ENCODE measurements around the gene SURF2. TPM values are rescaled to one million over a fixed set of nuclear protein-coding genes. Genes with fewer than 3 reads are reported as not detected.

SURF2 gene
- total RNA-seq, 1 experiment from 2014 or later = 27.8 TPM

- Histone ChIP-seq H3K79me2 (ENCODE audit: insufficient read depth, low read length) (peaks cover 44% of the 10 kb centered on the region), H3K4me2 (ENCODE audit: low read length) (no peak overlapping the region), H3K27ac (ENCODE audit: low read depth, low read length) (no peak overlapping the region), H3K4me3 (replicated peaks in 1 of 2; ENCODE audit: low read depth in 1 of 2, low read length in 2 of 2) (no peak overlapping the region), H4K20me1 (ENCODE audit: insufficient read depth) (no peaks in the 10 kb centered on the region; the same call in 1 of the 2 replicates), H3K36me3 (ENCODE audit: control insufficient read depth in 1 of 2, insufficient read depth in 2 of 2, low read length in 2 of 2) (peaks cover 34 to 42% of the 10 kb centered on the region in 2 experiments; a peak in 3 of 4 replicates), H3K9me2 (ENCODE audit: insufficient read depth) (no peaks in the 10 kb centered on the region), H3K4me1 (ENCODE audit: control insufficient read depth in 1 of 2, insufficient read depth in 2 of 2, low read length in 2 of 2) (peaks cover 12 to 32% of the 10 kb centered on the region in 2 experiments), H3K9ac (ENCODE audit: low read length) (no peak overlapping the region), H3K9me3 (ENCODE audit: control insufficient read depth in 1 of 2, insufficient read depth in 1 of 2, low read depth in 1 of 2, low read length in 2 of 2) (no peaks in the 10 kb centered on the region), H2AFZ (ENCODE audit: low read depth, low read length, poor library complexity, severe bottlenecking) (no peak overlapping the region), H3K27me3 (ENCODE audit: insufficient read depth, low read length) (no peaks in the 10 kb centered on the region)
- no TSS peak for BruUV-seq (replicated peaks)
- ChIA-PET POLR2A (no interaction called here), RAD21 (ENCODE audit: low non-redundant PET in 1 of 2, low total read pairs in 2 of 2, uncharacterized antibody in 2 of 2, unreplicated experiment in 2 of 2) (no interaction called here), CTCF (interaction anchor here (2.1 kb wide), 1 partner anchor 147 kb away, joined by 7 read pairs; no protein-coding TSS in a partner anchor)
- intact Hi-C loops (cut with micrococcal nuclease) = no loop called here
- DNase-seq (ENCODE audit: low read depth, low spot score) (no peak), ATAC-seq (no peak)
- TF ChIP-seq POLR2AphosphoS5 (IDR thresholded peaks at IDR 0.05; ENCODE audit: low read depth, low read length) = no peak
- no peak for TF ChIP-seq EGR1 (IDR thresholded peaks at IDR 0.05; ENCODE audit: low read depth)
- no peak for TF ChIP-seq EZH2 (IDR thresholded peaks at IDR 0.05)
- TF ChIP-seq REST (IDR thresholded peaks at IDR 0.05; ENCODE audit: low read depth) = no peak
- TF ChIP-seq POLR2A (IDR thresholded peaks at IDR 0.05; ENCODE audit: borderline replicate concordance, extremely low read depth, insufficient read depth, insufficient read length) = no peak
- no peak for TF ChIP-seq CEBPB (IDR thresholded peaks at IDR 0.05; ENCODE audit: low read depth)
- TF ChIP-seq CBX3 (IDR thresholded peaks at IDR 0.05; ENCODE audit: low read depth) = no peak
- no peak for TF ChIP-seq TCF7L2 (IDR thresholded peaks at IDR 0.05; ENCODE audit: borderline replicate concordance, extremely low read depth, insufficient read depth, insufficient read length)
- TF ChIP-seq ATF3 (IDR thresholded peaks at IDR 0.05) = no peak
- TF ChIP-seq SRF (IDR thresholded peaks at IDR 0.05; ENCODE audit: low read depth) = no peak
- TF ChIP-seq MAX (IDR thresholded peaks at IDR 0.05) = no peak
- no peak for TF ChIP-seq ZFX (IDR thresholded peaks at IDR 0.05)
These were observed 23.3 kb upstream of the SURF2 start for GRCh38 chr9:133333011-133333410.
